ENCODE data around the gene NCKIPSD. TPM values are rescaled to one million over a fixed set of nuclear protein-coding genes. Genes with fewer than 3 reads are reported as not detected.

Gene NCKIPSD
- total and polyA plus RNA-seq, 7 donors: 5.9 to 8.6 (median 6.5) TPM

GRCh38 chr3:48655063-48655462 lies 30.7 kb downstream of the NCKIPSD start:
- DNase-seq (no peak), ATAC-seq (no peak)
- Histone ChIP-seq H3K9me3 (no peaks in the 10 kb centered on the region), H3K36me3 (ENCODE audit: insufficient read depth in 1 of 2, low read depth in 1 of 2) (no peaks in the 10 kb centered on the region), H3K27me3 (ENCODE audit: insufficient read depth in 3 of 3, low read length in 2 of 3) (peaks cover 0 to 4% (median 2%) of the 10 kb centered on the region in 3 donors), H3K4me1 (no peaks in the 10 kb centered on the region), H3K27ac (no peak overlapping the region), H3K4me3 (no peak overlapping the region)
- TF ChIP-seq, protein P1, sequence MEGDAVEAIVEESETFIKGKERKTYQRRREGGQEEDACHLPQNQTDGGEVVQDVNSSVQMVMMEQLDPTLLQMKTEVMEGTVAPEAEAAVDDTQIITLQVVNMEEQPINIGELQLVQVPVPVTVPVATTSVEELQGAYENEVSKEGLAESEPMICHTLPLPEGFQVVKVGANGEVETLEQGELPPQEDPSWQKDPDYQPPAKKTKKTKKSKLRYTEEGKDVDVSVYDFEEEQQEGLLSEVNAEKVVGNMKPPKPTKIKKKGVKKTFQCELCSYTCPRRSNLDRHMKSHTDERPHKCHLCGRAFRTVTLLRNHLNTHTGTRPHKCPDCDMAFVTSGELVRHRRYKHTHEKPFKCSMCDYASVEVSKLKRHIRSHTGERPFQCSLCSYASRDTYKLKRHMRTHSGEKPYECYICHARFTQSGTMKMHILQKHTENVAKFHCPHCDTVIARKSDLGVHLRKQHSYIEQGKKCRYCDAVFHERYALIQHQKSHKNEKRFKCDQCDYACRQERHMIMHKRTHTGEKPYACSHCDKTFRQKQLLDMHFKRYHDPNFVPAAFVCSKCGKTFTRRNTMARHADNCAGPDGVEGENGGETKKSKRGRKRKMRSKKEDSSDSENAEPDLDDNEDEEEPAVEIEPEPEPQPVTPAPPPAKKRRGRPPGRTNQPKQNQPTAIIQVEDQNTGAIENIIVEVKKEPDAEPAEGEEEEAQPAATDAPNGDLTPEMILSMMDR (IDR thresholded peaks at IDR 0.05): no peak
- 85 to 88% (median 87%) methylated on average over 12 of the region's 12 CpGs for WGBS, 3 donors
- intact Hi-C loops (cut with DNase I): no loop called here

DNA sequence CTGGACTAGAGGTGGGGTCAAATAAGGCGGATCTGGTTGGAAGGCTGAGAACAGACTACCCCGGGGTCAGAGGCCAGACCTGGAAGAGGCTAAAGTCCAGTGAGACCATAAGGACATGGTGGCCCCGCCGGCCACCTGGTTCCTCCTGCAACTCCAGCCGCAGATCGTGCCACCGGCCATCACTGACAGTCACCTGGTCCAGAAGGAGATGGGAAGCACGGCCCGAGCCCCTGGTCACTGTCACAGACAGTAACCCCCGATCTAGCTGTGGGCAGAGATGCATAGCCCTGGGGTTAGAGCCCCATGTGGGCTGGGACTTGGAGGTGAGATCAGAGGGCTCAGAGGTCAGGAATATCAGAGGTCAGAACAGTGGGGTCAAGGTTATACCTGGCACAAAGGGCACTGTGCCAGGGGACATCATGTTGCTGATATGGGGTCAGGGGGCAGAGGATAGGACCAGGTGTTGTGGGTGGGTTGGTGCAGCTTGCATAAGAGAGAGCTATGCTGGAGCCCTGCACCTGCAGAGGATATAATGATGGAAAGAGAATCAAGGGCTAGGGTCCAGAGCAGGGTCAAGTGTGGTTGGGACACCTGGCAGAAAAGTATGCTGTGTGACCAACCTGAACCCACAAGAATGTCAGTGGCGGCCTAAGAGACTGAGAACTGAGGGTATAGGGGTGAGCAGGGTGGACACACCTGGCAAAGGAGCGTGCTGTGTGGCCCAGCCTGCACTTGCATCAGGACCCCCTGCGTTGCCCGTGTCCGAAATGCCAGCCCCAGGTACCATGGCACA lies 32.6 kb downstream of the NCKIPSD start:
- TF ChIP-seq, protein P1 (IDR thresholded peaks at IDR 0.05): no peak
- intact Hi-C loops (cut with DNase I): loop anchor here in 1 of 2 donors (5.0 kb wide), 1 partner anchor 91 kb away; the partner anchor contains the start of gene UCN2
- WGBS, 3 donors: 92 to 96% (median 93%) methylated on average over 15 of the region's 15 CpGs

GRCh38 chr3:48651771-48652170 lies 33.9 kb downstream of the NCKIPSD start:
- Histone ChIP-seq H3K4me3 (no peak overlapping the region), H3K4me1 (no peaks in the 10 kb centered on the region), H3K27ac (no peak overlapping the region), H3K36me3 (ENCODE audit: insufficient read depth in 1 of 2, low read depth in 1 of 2) (no peaks in the 10 kb centered on the region), H3K9me3 (no peaks in the 10 kb centered on the region), H3K27me3 (ENCODE audit: insufficient read depth in 3 of 3, low read length in 2 of 3) (no peaks in the 10 kb centered on the region)
- TF ChIP-seq, protein P1 (IDR thresholded peaks at IDR 0.05): no peak
- DNase-seq (no peak), ATAC-seq (no peak)
- WGBS, 3 donors: 86 to 89% (median 87%) methylated on average over 11 of the region's 11 CpGs
- intact Hi-C loops (cut with DNase I): loop anchor here in 1 of 2 donors (5.0 kb wide), 1 partner anchor 89 kb away; the partner anchor contains the start of gene UCN2

More for the DNA sequence above, 32.6 kb downstream of the NCKIPSD start:
- Histone ChIP-seq H3K27me3 (ENCODE audit: insufficient read depth in 3 of 3, low read length in 2 of 3) (peaks cover 0 to 2% (median 0%) of the 10 kb centered on the region in 3 donors), H3K9me3 (no peaks in the 10 kb centered on the region), H3K4me3 (no peak overlapping the region), H3K36me3 (ENCODE audit: insufficient read depth in 1 of 2, low read depth in 1 of 2) (no peaks in the 10 kb centered on the region), H3K27ac (no peak overlapping the region), H3K4me1 (no peaks in the 10 kb centered on the region)
- ATAC-seq (no peak), DNase-seq (no peak)

DNA sequence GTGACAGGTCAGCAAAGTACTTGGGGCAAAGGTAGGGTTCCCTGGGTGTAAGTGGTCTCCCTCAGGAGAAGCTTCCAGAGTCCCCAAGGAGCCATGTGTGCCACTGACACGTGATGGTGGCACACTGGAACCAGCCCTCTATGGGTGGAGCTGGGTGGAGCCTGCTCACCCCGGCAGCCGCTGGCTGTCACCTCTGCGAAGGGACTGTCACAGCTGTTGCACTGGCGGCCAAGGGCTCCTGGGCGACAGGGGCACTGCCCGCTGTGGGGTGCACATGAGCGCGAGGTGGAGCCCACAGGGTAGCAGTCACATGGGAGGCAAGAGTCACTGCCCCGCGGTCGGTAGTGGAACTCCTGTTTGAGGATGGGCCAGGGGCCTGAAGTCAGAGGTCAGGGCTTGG lies 35.0 kb downstream of the NCKIPSD start:
- Histone ChIP-seq H3K36me3 (ENCODE audit: insufficient read depth in 1 of 2, low read depth in 1 of 2) (no peaks in the 10 kb centered on the region), H3K4me3 (no peak overlapping the region), H3K27ac (no peak overlapping the region), H3K4me1 (no peaks in the 10 kb centered on the region), H3K27me3 (ENCODE audit: insufficient read depth in 3 of 3, low read length in 2 of 3) (no peaks in the 10 kb centered on the region), H3K9me3 (no peaks in the 10 kb centered on the region)
- WGBS, 3 donors: 49 to 73% (median 59%) methylated on average over 12 of the region's 12 CpGs
- DNase-seq (no peak), ATAC-seq (peak in 3 of 4 donors; percentile 20 to 64 (median 41))
- intact Hi-C loops (cut with DNase I): loop anchor here in 1 of 2 donors (5.0 kb wide), 1 partner anchor 88 kb away; the partner anchor contains the start of gene UCN2
- TF ChIP-seq, protein P1 (IDR thresholded peaks at IDR 0.05): no peak
